ENCODE results near the gene FMO2.

The FMO2 gene

DNA sequence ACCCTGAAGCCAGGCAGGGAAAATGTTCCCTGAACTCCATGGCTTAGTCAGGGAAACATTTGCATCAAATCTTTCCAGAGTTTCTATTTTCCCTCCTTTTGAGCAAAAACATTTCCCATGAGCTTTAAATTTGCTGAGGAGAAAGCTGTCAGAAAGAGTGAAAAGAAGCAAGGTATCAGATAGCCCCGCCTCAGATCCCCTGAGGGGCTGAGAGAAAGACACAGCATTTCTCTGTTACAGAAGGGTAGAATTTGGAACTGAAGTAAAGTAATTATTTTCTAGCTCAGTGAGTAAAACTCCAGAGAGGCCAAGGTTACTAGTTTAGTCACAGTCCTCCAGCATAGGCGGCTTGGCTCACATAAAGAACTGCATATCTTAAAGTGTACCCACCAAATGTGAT, 73.8 kb downstream of the FMO2 start:
- DNase-seq = no peak
